H9 (cell line): ENCODE measurements around the gene CDH4. TPM values are rescaled to one million over a fixed set of nuclear protein-coding genes. Genes with fewer than 3 reads are reported as not detected.

Experiments used
- DNase-seq: peaks from one replicate; pipeline ENCODE4 v3.0.0-alpha.2; 2017
- H2AFZ ChIP-seq: one replicate; pipeline ENCODE4 v1.6.1; 2013; ENCODE audit warnings: mild to moderate bottlenecking, low read length, control low read depth, moderate library complexity
- H2AK5ac ChIP-seq: 2 replicates; pipeline ENCODE4 v1.6.1; 2013; ENCODE audit warnings: low read length, control low read depth, mixed read lengths; ENCODE audit not compliant: insufficient read length
- H2BK120ac ChIP-seq: one replicate; pipeline ENCODE4 v1.6.1; 2013; ENCODE audit warnings: low read depth, mild to moderate bottlenecking, low read length, control low read depth, inconsistent platforms; ENCODE audit not compliant: poor library complexity, severe bottlenecking
- H2BK12ac ChIP-seq: 2 replicates; pipeline ENCODE4 v1.6.1; 2013; ENCODE audit warnings: low read length, control low read depth, mixed read lengths, low read depth; ENCODE audit not compliant: insufficient read length
- H2BK15ac ChIP-seq: 2 replicates; pipeline ENCODE4 v1.6.1; 2013; ENCODE audit warnings: low read depth, low read length, control low read depth
- H2BK20ac ChIP-seq: one replicate; pipeline ENCODE4 v1.6.1; 2013; ENCODE audit warnings: low read depth, mild to moderate bottlenecking, low read length, control low read depth, inconsistent platforms; ENCODE audit not compliant: poor library complexity, severe bottlenecking
- H2BK5ac ChIP-seq: 2 replicates; pipeline ENCODE4 v1.6.1; 2013; ENCODE audit warnings: low read length, control low read depth, mixed read lengths; ENCODE audit not compliant: insufficient read length
- H3K14ac ChIP-seq: 2 replicates; pipeline ENCODE4 v1.6.1; 2013; ENCODE audit warnings: low read length, control low read depth; ENCODE audit not compliant: insufficient read depth
- H3K18ac ChIP-seq: 2 replicates; pipeline ENCODE4 v1.6.1; 2013; ENCODE audit warnings: low read depth, mild to moderate bottlenecking, mixed read lengths, low read length, control low read depth; ENCODE audit not compliant: insufficient read length
- H3K23ac ChIP-seq: 2 replicates; pipeline ENCODE4 v1.6.1; 2013; ENCODE audit warnings: low read length, control low read depth, mixed read lengths, low read depth; ENCODE audit not compliant: insufficient read length
- H3K23me2 ChIP-seq: 2 replicates; pipeline ENCODE4 v1.6.1; 2013; ENCODE audit warnings: low read depth, mild to moderate bottlenecking, mixed read lengths, low read length, control low read depth; ENCODE audit not compliant: insufficient read length, poor library complexity, severe bottlenecking
- H3K27ac ChIP-seq: 2 replicates; pipeline ENCODE4 v1.5.1; 2013; ENCODE audit warnings: low read length, control low read depth, mixed read lengths, low read depth; ENCODE audit not compliant: insufficient read length
- H3K27me3 ChIP-seq: 2 replicates; pipeline ENCODE4 v1.6.1; 2013; ENCODE audit warnings: low read length, control low read depth, inconsistent platforms; ENCODE audit not compliant: insufficient read depth
- H3K4ac ChIP-seq: 2 replicates; pipeline ENCODE4 v1.6.1; 2013; ENCODE audit warnings: low read depth, mild to moderate bottlenecking, control low read depth, inconsistent platforms, low read length, moderate library complexity
- H3K4me1 ChIP-seq: 2 replicates; pipeline ENCODE4 v1.6.1; 2013; ENCODE audit warnings: low read length, control low read depth, inconsistent platforms; ENCODE audit not compliant: insufficient read depth
- H3K4me2 ChIP-seq: 2 replicates; pipeline ENCODE4 v1.6.1; 2013; ENCODE audit warnings: low read length, control low read depth, mixed read lengths; ENCODE audit not compliant: insufficient read length, insufficient read depth
- H3K56ac ChIP-seq: 2 replicates; pipeline ENCODE4 v1.6.1; 2013; ENCODE audit warnings: low read depth, mild to moderate bottlenecking, mixed read lengths, low read length, control low read depth; ENCODE audit not compliant: insufficient read length
- H3K79me1 ChIP-seq: 2 replicates; pipeline ENCODE4 v1.6.1; 2013; ENCODE audit warnings: low read depth, mild to moderate bottlenecking, moderate library complexity, low read length, control low read depth, inconsistent platforms; ENCODE audit not compliant: insufficient read depth, poor library complexity, severe bottlenecking
- H3K79me2 ChIP-seq: 2 replicates; pipeline ENCODE4 v1.6.1; 2013; ENCODE audit warnings: low read length, control low read depth, inconsistent platforms; ENCODE audit not compliant: insufficient read depth
- H3K9ac ChIP-seq: 2 replicates; pipeline ENCODE4 v1.6.1; 2013; ENCODE audit warnings: low read length, control low read depth, mixed read lengths; ENCODE audit not compliant: insufficient read length; ENCODE audit errors: extremely low read depth
- H3K9me3 ChIP-seq: one replicate; pipeline ENCODE4 v1.6.1; 2013; ENCODE audit warnings: low read depth, low read length, inconsistent platforms; ENCODE audit not compliant: control insufficient read depth
- H3T11ph ChIP-seq: one replicate; pipeline ENCODE4 v1.6.1; 2013; ENCODE audit warnings: mild to moderate bottlenecking, low read length, control low read depth, inconsistent platforms
- H4K20me1 ChIP-seq: one replicate; pipeline ENCODE4 v1.6.1; 2013; ENCODE audit not compliant: control insufficient read depth, insufficient read length, insufficient read depth
- H4K5ac ChIP-seq: 2 replicates; pipeline ENCODE4 v1.6.1; 2013; ENCODE audit warnings: low read depth, mild to moderate bottlenecking, mixed read lengths, low read length, control low read depth; ENCODE audit not compliant: insufficient read length
- H4K8ac ChIP-seq: replicated peaks from 2 replicates; pipeline ENCODE4 v1.6.1; 2013; ENCODE audit warnings: low read length, control low read depth, mixed read lengths, low read depth; ENCODE audit not compliant: insufficient read length
- H4K91ac ChIP-seq: 2 replicates; pipeline ENCODE4 v1.6.1; 2013; ENCODE audit warnings: low read depth, mild to moderate bottlenecking, moderate library complexity, mixed read lengths, low read length, control low read depth; ENCODE audit not compliant: insufficient read length
- H3K27ac Mint-ChIP-seq, 3 experiments: 2 replicates in 2 of 3; 3 replicates in 1 of 3; pipeline ENCODE4 v1.8.0; 2020 to 2021; ENCODE audit warnings: mixed read lengths in 3 of 3, mild to moderate bottlenecking in 1 of 3, moderate library complexity in 1 of 3
- H3K27me3 Mint-ChIP-seq: 2 replicates; pipeline ENCODE4 v1.8.0; 2021; ENCODE audit warnings: low read depth, mild to moderate bottlenecking, moderate library complexity, mixed read lengths
- H3K36me3 Mint-ChIP-seq, 3 experiments: 2 replicates in 2 of 3; 3 replicates in 1 of 3; pipeline ENCODE4 v1.8.0; 2020 to 2021; ENCODE audit warnings: low read depth in 3 of 3, mixed read lengths in 3 of 3; ENCODE audit not compliant: insufficient read depth in 1 of 3
- H3K4me1 Mint-ChIP-seq, 2 experiments: 2 replicates each; pipeline ENCODE4 v1.8.0; 2020; ENCODE audit warnings: mixed read lengths in 2 of 2
- H3K4me3 Mint-ChIP-seq, 2 experiments: 2 replicates in 1 of 2; 3 replicates in 1 of 2; pipeline ENCODE4 v1.8.0; 2020 to 2021; ENCODE audit warnings: mild to moderate bottlenecking in 2 of 2, mixed read lengths in 2 of 2, moderate library complexity in 1 of 2
- H3K9me3 Mint-ChIP-seq, 2 experiments: 2 replicates in 1 of 2; 3 replicates in 1 of 2; pipeline ENCODE4 v1.8.0; 2020; ENCODE audit warnings: mild to moderate bottlenecking in 2 of 2, mixed read lengths in 2 of 2, moderate library complexity in 1 of 2
- WGBS: extraction: QIAGEN DNeasy Blood & Tissue Kit; methylation state at CpG from one replicate; pipeline ENCODE4 v1.1.7; 2013; ENCODE audit warnings: missing lambda C conversion rate, low lambda C conversion rate, mixed read lengths; ENCODE audit not compliant: insufficient read length; ENCODE audit errors: extremely low coverage; 5-methylcytosine and 5-hydroxymethylcytosine counted together
- total RNA-seq: library from RNA; stranded (reverse); gene quantifications from 2 replicates; pipeline ENCODE4 v1.2.1, GENCODE V29; 2021
- TF ChIP-seq, protein P1 (sequence below): fragments of 200-600 bp; sonication (generic); conservative IDR thresholded peaks from 3 replicates; pipeline ENCODE4 v1.8.0; 2021; ENCODE audit warnings: antibody characterized with exemption, mild to moderate bottlenecking

The CDH4 gene
- total RNA-seq, 1 experiment from 2014 or later = 3.0 TPM

DNA sequence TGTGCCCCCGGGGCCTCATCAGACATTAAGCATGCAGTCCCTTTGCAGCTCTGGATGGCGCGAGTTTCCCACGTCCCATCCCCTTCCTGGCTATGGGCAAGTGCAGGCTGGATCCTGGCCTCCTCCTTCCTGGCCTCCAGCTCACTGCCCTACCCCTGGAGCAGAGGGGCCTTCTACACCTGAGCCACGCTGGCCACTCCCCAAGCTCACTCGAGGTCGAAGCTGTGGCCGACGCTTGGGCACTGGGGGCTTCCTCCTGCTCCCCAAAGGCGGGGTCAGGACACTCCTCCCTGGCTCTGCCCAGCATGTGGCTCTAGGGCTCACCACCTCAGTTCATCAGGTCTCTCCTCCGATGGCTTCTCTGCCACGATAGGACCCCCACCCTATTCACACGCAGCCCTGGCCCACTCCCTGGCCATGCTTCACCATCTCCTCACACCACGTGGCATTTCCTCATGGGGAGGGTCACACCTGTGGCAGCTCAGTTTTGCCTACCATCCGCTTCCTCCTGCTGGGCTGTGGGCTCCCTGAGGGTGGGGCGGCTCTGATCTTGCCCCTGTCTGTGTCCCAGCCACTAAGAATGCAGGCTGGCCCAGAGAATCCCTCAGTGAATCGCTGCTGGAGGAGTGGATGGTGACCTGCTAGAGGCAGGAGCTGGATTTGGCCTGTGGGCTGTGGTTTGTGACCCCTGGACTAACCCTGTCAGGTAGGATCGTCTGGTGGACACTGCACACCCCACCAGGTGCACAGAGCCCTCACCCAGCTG lies 532.9 kb downstream of the CDH4 start:
- H4K8ac ChIP-seq = no peak overlapping the region
- H3K23ac ChIP-seq = no peak overlapping the region
- H3T11ph ChIP-seq = no peak overlapping the region
- H3K79me1 ChIP-seq = no peaks in the 10 kb centered on the region
- WGBS = no CpG with 5 or more reads among the region's 18 CpGs
- H2BK5ac ChIP-seq = no peak overlapping the region
- H4K20me1 ChIP-seq = no peaks in the 10 kb centered on the region
- H3K36me3 Mint-ChIP-seq = no peaks in the 10 kb centered on the region
- no peak overlapping the region for H2BK120ac ChIP-seq
- no peak overlapping the region for H3K4me2 ChIP-seq
- H2BK15ac ChIP-seq = no peak overlapping the region; the same call in 1 of the 2 replicates
- no peak overlapping the region for H3K27ac Mint-ChIP-seq
- H3K9ac ChIP-seq = no peak overlapping the region
- no peak overlapping the region for H4K5ac ChIP-seq
- H3K18ac ChIP-seq = no peak overlapping the region
- H3K56ac ChIP-seq = no peak overlapping the region
- no peak overlapping the region for H3K4ac ChIP-seq
- no peak overlapping the region for H3K14ac ChIP-seq
- H3K9me3 Mint-ChIP-seq = peaks cover 5 to 6% of the 10 kb centered on the region in 2 experiments; a peak in 4 of 5 replicates
- H3K4me1 Mint-ChIP-seq = no peaks in the 10 kb centered on the region
- H3K4me1 ChIP-seq = no peaks in the 10 kb centered on the region
- no peak overlapping the region for H2AFZ ChIP-seq
- H3K23me2 ChIP-seq = no peaks in the 10 kb centered on the region
- no peak overlapping the region for H3K27ac ChIP-seq
- no peaks in the 10 kb centered on the region for H3K9me3 ChIP-seq
- H4K91ac ChIP-seq = no peak overlapping the region
- no peak overlapping the region for H2BK12ac ChIP-seq
- H2AK5ac ChIP-seq = no peak overlapping the region
- no peak for DNase-seq
- H3K27me3 ChIP-seq = peaks cover 5% of the 10 kb centered on the region; the same call in 1 of the 2 replicates
- no peak overlapping the region for H3K4me3 Mint-ChIP-seq
- TF ChIP-seq, protein P1, sequence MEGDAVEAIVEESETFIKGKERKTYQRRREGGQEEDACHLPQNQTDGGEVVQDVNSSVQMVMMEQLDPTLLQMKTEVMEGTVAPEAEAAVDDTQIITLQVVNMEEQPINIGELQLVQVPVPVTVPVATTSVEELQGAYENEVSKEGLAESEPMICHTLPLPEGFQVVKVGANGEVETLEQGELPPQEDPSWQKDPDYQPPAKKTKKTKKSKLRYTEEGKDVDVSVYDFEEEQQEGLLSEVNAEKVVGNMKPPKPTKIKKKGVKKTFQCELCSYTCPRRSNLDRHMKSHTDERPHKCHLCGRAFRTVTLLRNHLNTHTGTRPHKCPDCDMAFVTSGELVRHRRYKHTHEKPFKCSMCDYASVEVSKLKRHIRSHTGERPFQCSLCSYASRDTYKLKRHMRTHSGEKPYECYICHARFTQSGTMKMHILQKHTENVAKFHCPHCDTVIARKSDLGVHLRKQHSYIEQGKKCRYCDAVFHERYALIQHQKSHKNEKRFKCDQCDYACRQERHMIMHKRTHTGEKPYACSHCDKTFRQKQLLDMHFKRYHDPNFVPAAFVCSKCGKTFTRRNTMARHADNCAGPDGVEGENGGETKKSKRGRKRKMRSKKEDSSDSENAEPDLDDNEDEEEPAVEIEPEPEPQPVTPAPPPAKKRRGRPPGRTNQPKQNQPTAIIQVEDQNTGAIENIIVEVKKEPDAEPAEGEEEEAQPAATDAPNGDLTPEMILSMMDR = no peak
- H2BK20ac ChIP-seq = no peak overlapping the region
- no peaks in the 10 kb centered on the region for H3K79me2 ChIP-seq
- peaks cover 62% of the 10 kb centered on the region for H3K27me3 Mint-ChIP-seq
